Measurements from ENCODE around the gene ATP10B.

DNA sequence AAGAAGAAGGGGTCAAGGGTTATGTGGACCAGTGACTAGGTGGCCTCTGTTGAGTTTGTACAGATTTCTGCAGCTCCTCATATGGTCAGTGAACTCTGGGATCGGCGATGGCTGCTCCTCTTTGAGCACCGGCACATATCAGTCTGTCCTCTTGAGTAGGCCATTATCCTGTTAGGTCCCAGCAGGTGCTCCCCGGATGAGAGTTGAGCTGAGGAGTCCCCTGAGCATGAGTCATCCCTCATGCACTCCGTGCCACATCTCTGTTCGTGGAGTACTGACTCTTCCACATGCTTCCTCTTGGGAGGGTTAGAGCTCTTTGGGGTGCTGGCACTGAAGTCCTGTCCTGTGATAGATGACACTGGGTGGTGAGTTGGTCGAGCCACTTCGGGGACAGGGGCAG lies 286.6 kb downstream of the ATP10B start:
- TF ChIP-seq, protein P1, sequence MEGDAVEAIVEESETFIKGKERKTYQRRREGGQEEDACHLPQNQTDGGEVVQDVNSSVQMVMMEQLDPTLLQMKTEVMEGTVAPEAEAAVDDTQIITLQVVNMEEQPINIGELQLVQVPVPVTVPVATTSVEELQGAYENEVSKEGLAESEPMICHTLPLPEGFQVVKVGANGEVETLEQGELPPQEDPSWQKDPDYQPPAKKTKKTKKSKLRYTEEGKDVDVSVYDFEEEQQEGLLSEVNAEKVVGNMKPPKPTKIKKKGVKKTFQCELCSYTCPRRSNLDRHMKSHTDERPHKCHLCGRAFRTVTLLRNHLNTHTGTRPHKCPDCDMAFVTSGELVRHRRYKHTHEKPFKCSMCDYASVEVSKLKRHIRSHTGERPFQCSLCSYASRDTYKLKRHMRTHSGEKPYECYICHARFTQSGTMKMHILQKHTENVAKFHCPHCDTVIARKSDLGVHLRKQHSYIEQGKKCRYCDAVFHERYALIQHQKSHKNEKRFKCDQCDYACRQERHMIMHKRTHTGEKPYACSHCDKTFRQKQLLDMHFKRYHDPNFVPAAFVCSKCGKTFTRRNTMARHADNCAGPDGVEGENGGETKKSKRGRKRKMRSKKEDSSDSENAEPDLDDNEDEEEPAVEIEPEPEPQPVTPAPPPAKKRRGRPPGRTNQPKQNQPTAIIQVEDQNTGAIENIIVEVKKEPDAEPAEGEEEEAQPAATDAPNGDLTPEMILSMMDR (IDR thresholded peaks at IDR 0.05), result no peak
- no peak for TF ChIP-seq POLR2A (IDR thresholded peaks at IDR 0.05)
